Measurements from ENCODE around the gene DUSP8.
"Not testable (repeated sequence)": the region's sequence is repeated elsewhere in the genome, so short reads cannot be mapped to it uniquely, and the experiment has no call there.

The DUSP8 gene

GRCh38 chr11:1586699-1587098 lies 14.6 kb upstream of the DUSP8 start:
- DNase-seq (ENCODE audit: low read depth): no peak

- DNase-seq (ENCODE audit: low read depth): not testable (repeated sequence)
Observed at GRCh38 chr11:1584661-1585370, 12.7 kb upstream of the DUSP8 start, which contains the start of gene KRTAP5-1. Gene KRTAP5-1, minus strand, starts transcription at chr11:1585283. Its CDS starts 34 bp downstream, at chr11:1585249.

- not testable (repeated sequence) for DNase-seq (ENCODE audit: low read depth)
Observed at GRCh38 chr11:1582909-1583308, 10.8 kb upstream of the DUSP8 start.

GRCh38 chr11:1581976-1582375 lies 9.9 kb upstream of the DUSP8 start:
- no peak for DNase-seq (ENCODE audit: low read depth)

- DNase-seq (ENCODE audit: low read depth): no peak
Observed at GRCh38 chr11:1576825-1577224, 4.8 kb upstream of the DUSP8 start.

- not testable (repeated sequence) for DNase-seq (ENCODE audit: low read depth)
Observed at GRCh38 chr11:1575756-1576155, 3.7 kb upstream of the DUSP8 start.

- DNase-seq (ENCODE audit: low read depth): no peak
Observed at GRCh38 chr11:1574933-1575242, 2.8 kb upstream of the DUSP8 start.

- no peak for DNase-seq (ENCODE audit: low read depth)
Observed at GRCh38 chr11:1574238-1574932, 2.3 kb upstream of the DUSP8 start.

GRCh38 chr11:1573903-1574237 lies 1.8 kb upstream of the DUSP8 start:
- DNase-seq (ENCODE audit: low read depth): no peak

- no peak for DNase-seq (ENCODE audit: low read depth)
Observed at GRCh38 chr11:1573077-1573902, 1.2 kb upstream of the DUSP8 start.

GRCh38 chr11:1571760-1572196 lies 293 bp downstream of the DUSP8 start:
- DNase-seq (ENCODE audit: low read depth): no peak

GRCh38 chr11:1570896-1571759 lies 943 bp downstream of the DUSP8 start:
- no peak for DNase-seq (ENCODE audit: low read depth)

GRCh38 chr11:1570531-1570895 lies 1.6 kb downstream of the DUSP8 start:
- no peak for DNase-seq (ENCODE audit: low read depth)

GRCh38 chr11:1570001-1570453 lies 2.0 kb downstream of the DUSP8 start:
- DNase-seq (ENCODE audit: low read depth): no peak

GRCh38 chr11:1569251-1569780 lies 2.8 kb downstream of the DUSP8 start:
- no peak for DNase-seq (ENCODE audit: low read depth)

GRCh38 chr11:1568441-1568911 lies 3.6 kb downstream of the DUSP8 start:
- no peak for DNase-seq (ENCODE audit: low read depth)

- no peak for DNase-seq (ENCODE audit: low read depth)
Observed at GRCh38 chr11:1567721-1568100, 4.4 kb downstream of the DUSP8 start.

- DNase-seq (ENCODE audit: low read depth): no peak
Observed at GRCh38 chr11:1567052-1567720, 4.9 kb downstream of the DUSP8 start.

GRCh38 chr11:1566381-1567051 lies 5.6 kb downstream of the DUSP8 start:
- no peak for DNase-seq (ENCODE audit: low read depth)

- no peak for DNase-seq (ENCODE audit: low read depth)
Observed at GRCh38 chr11:1565904-1566247, 6.2 kb downstream of the DUSP8 start.
